Activated CD4-positive, alpha-beta T cell treated with anti-CD3 and anti-CD28 coated beads for 36 hours (primary cell): ENCODE measurements around the gene MRPL11. TPM values are rescaled to one million over a fixed set of nuclear protein-coding genes. Genes with fewer than 3 reads are reported as not detected.
"Not testable (repeated sequence)": the region's sequence is repeated elsewhere in the genome, so short reads cannot be mapped to it uniquely, and the experiment has no call there.

ENCODE experiments used
- ATAC-seq: fragments of 200-7000 bp; cut with Tn5 transposase; one replicate; pipeline ENCODE4 v1.10.0; 2021; ENCODE audit warnings: mild to moderate bottlenecking, moderate library complexity
- CTCF ChIA-PET: fragments of 350-600 bp; sonication (Branson Sonifier 250); formaldehyde crosslinking; loops from one replicate; lab custom pipeline; 2021; ENCODE audit warnings: antibody characterized with exemption; lab: Charles Lee
- POLR2A ChIA-PET: fragments of 350-600 bp; sonication (Branson Sonifier 250); formaldehyde crosslinking; loops from one replicate; lab custom pipeline; 2021; ENCODE audit warnings: antibody characterized with exemption, inconsistent platforms; lab: Charles Lee
- DNase-seq: peaks from one replicate; pipeline ENCODE4 v3.0.0-alpha.2; 2020
- H3K27ac Mint-ChIP-seq: one replicate; pipeline ENCODE4 v1.8.0; 2021; ENCODE audit warnings: mixed read lengths
- H3K27me3 Mint-ChIP-seq: one replicate; pipeline ENCODE4 v1.8.0; 2021; ENCODE audit warnings: mixed read lengths
- H3K36me3 Mint-ChIP-seq: one replicate; pipeline ENCODE4 v1.8.0; 2021; ENCODE audit warnings: low read depth, mixed read lengths
- H3K4me1 Mint-ChIP-seq: one replicate; pipeline ENCODE4 v1.8.0; 2021; ENCODE audit warnings: mixed read lengths
- H3K4me3 Mint-ChIP-seq: one replicate; pipeline ENCODE4 v1.8.0; 2021; ENCODE audit warnings: mild to moderate bottlenecking, moderate library complexity, mixed read lengths
- H3K9me3 Mint-ChIP-seq: one replicate; pipeline ENCODE4 v1.8.0; 2021; ENCODE audit warnings: low read depth, mixed read lengths
- intact Hi-C, 2 experiments: fragments of 100-400 bp; cut with DNase I in 1 of 2; cut with micrococcal nuclease in 1 of 2; formaldehyde crosslinking; loops; one replicate each; pipeline versions ENCODE4 v1.14.2 to v1.15.1; 2022 to 2024; cut with DNase I, micrococcal nuclease
- total RNA-seq, 2 experiments: library from RNA; stranded (reverse); gene quantifications; one replicate each; pipeline ENCODE4 v1.2.3, GENCODE V29; 2021

Gene MRPL11
- total RNA-seq, 2 experiments from 2014 or later = 115 to 120 TPM

DNA sequence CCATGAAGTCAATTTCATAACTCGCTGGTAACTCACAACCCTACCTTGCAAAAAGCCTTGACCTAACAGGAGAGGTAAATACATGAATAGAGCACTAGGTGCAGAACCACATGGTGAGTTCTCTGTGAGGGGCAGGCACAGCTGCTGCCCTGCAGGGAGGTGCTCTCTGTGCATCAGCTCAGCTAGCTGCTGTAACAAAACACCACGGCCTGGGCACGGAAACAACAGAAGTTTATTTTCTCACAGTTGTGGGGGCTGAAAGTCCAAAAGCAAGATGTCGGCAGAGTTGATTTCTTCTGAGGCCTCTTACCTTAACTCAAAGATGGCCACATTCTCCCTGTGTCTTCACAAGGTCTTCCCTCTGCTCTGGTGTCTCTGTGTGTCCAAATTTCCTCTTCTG lies 13.0 kb upstream of the MRPL11 start:
- ChIA-PET CTCF (no interaction called here), POLR2A (no interaction called here)
- H3K4me3 Mint-ChIP-seq = no peak overlapping the region
- H3K27me3 Mint-ChIP-seq = peaks cover 2% of the 10 kb centered on the region
- DNase-seq (no peak), ATAC-seq (no peak)
- H3K9me3 Mint-ChIP-seq = no peaks in the 10 kb centered on the region
- no peak overlapping the region for H3K27ac Mint-ChIP-seq
- no peaks in the 10 kb centered on the region for H3K36me3 Mint-ChIP-seq
- intact Hi-C loops = no loop called here
- peaks cover 17% of the 10 kb centered on the region for H3K4me1 Mint-ChIP-seq

GRCh38 chr11:66450560-66450959 lies 11.9 kb upstream of the MRPL11 start:
- Mint-ChIP-seq H3K36me3 (no peaks in the 10 kb centered on the region), H3K9me3 (no peaks in the 10 kb centered on the region), H3K27ac (no peak overlapping the region), H3K27me3 (peaks cover 2% of the 10 kb centered on the region), H3K4me3 (no peak overlapping the region), H3K4me1 (peaks cover 17% of the 10 kb centered on the region)
- intact Hi-C loops = no loop called here
- POLR2A ChIA-PET = no interaction called here
- DNase-seq = no peak
- ATAC-seq = no peak
- CTCF ChIA-PET = no interaction called here

GRCh38 chr11:66448523-66448922 lies 9.9 kb upstream of the MRPL11 start:
- POLR2A ChIA-PET = no interaction called here
- DNase-seq (no peak), ATAC-seq (no peak)
- Mint-ChIP-seq H3K27me3 (no peaks in the 10 kb centered on the region), H3K4me1 (no peaks in the 10 kb centered on the region), H3K27ac (no peak overlapping the region), H3K36me3 (no peaks in the 10 kb centered on the region), H3K9me3 (peaks cover 4% of the 10 kb centered on the region), H3K4me3 (no peak overlapping the region)
- intact Hi-C loops = no loop called here
- CTCF ChIA-PET = no interaction called here

DNA sequence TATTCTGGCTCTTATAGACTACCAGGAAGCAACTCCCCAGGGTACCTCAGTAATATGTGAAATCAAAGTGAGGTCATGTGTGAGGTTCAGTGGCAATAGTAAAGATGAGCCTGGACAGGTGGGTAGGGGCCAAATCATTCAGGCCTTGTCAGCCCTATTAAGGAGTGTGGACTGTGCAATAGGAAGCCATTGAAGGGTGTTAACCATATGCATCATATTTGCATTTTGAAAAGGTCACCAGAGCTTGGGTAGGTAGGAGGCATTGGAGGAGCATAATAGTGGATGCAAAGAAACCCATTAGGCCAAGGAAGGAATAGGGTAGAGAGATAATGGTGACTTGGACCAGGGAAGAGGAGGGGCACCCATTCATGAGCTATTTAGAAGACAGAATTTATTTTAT lies 8.4 kb upstream of the MRPL11 start:
- H3K9me3 Mint-ChIP-seq = peaks cover 9% of the 10 kb centered on the region
- CTCF ChIA-PET = interaction anchor here (0.6 to 1.2 kb wide), 2 partner anchors 14 to 40 kb away, joined by 3 to 4 read pairs; no protein-coding TSS in a partner anchor
- no peak overlapping the region for H3K27ac Mint-ChIP-seq
- peaks cover 7% of the 10 kb centered on the region for H3K36me3 Mint-ChIP-seq
- no peak overlapping the region for H3K4me3 Mint-ChIP-seq
- H3K4me1 Mint-ChIP-seq = no peaks in the 10 kb centered on the region
- POLR2A ChIA-PET = interaction anchor here (0.6 to 1.0 kb wide), 2 partner anchors 22 to 34 kb away, joined by 3 read pairs; partner anchors contain the start of gene DPP3
- ATAC-seq = no peak
- no peaks in the 10 kb centered on the region for H3K27me3 Mint-ChIP-seq
- intact Hi-C loops = no loop called here
- no peak for DNase-seq

- Mint-ChIP-seq H3K27ac (no peak overlapping the region), H3K4me1 (no peaks in the 10 kb centered on the region), H3K4me3 (no peak overlapping the region), H3K36me3 (peaks cover 7% of the 10 kb centered on the region), H3K27me3 (no peaks in the 10 kb centered on the region), H3K9me3 (peaks cover 9% of the 10 kb centered on the region)
- ATAC-seq (no peak), DNase-seq (no peak)
- ChIA-PET CTCF (no interaction called here), POLR2A (no interaction called here)
- intact Hi-C loops = no loop called here
Measured at GRCh38 chr11:66443602-66444001, 5.0 kb upstream of the MRPL11 start.

- intact Hi-C loops, H3K9me3 Mint-ChIP-seq, H3K4me1 Mint-ChIP-seq, ATAC-seq, POLR2A ChIA-PET, H3K27ac Mint-ChIP-seq, H3K27me3 Mint-ChIP-seq, H3K4me3 Mint-ChIP-seq, DNase-seq: not testable (repeated sequence)
- CTCF ChIA-PET = interaction anchor here (0.8 to 0.9 kb wide), 2 partner anchors 19 to 55 kb away, joined by 3 to 4 read pairs; partner anchors contain the start of gene NPAS4
- peaks cover 17% of the 10 kb centered on the region for H3K36me3 Mint-ChIP-seq
Measured at GRCh38 chr11:66440940-66441282, 2.3 kb upstream of the MRPL11 start.

GRCh38 chr11:66440101-66440939 lies 1.7 kb upstream of the MRPL11 start:
- H3K4me1 Mint-ChIP-seq, H3K4me3 Mint-ChIP-seq, H3K27me3 Mint-ChIP-seq, H3K27ac Mint-ChIP-seq, DNase-seq, H3K9me3 Mint-ChIP-seq, ATAC-seq, intact Hi-C loops, POLR2A ChIA-PET: not testable (repeated sequence)
- CTCF ChIA-PET = interaction anchor here (0.8 to 0.9 kb wide), 2 partner anchors 19 to 55 kb away, joined by 3 to 4 read pairs; partner anchors contain the start of gene NPAS4
- H3K36me3 Mint-ChIP-seq = peaks cover 22% of the 10 kb centered on the region

- peak overlapping the region; percentile 85 for H3K4me3 Mint-ChIP-seq
- CTCF ChIA-PET = interaction anchor here (0.5 to 1.8 kb wide), 19 partner anchors 7 to 1683 kb away, joined by 3 to 16 read pairs (median 6); partner anchors contain the start of genes BBS1, CTSF, NPAS4 and RBM4B
- H3K9me3 Mint-ChIP-seq = peaks cover under 1% of the 10 kb centered on the region
- intact Hi-C loops = loop anchor here (1.0 to 10.0 kb wide), 8 partner anchors 29 to 717 kb away; partner anchors contain the start of genes DPP3 (in 1 of the 2), PELI3 (in 1 of the 2), RBM4B (in 1 of the 2) and RNASEH2C (in 1 of the 2)
- ATAC-seq (no peak), DNase-seq (no peak)
- peaks cover 24% of the 10 kb centered on the region for H3K36me3 Mint-ChIP-seq
- peak overlapping the region; percentile 98 for H3K27ac Mint-ChIP-seq
- peaks cover 8% of the 10 kb centered on the region for H3K4me1 Mint-ChIP-seq
- H3K27me3 Mint-ChIP-seq = no peaks in the 10 kb centered on the region
- POLR2A ChIA-PET = interaction anchor here (0.6 to 1.6 kb wide), 5 partner anchors 20 to 239 kb away, joined by 3 to 12 read pairs (median 6); partner anchors contain the start of genes DPP3, PELI3, RBM14 and RBM4B
Measured at GRCh38 chr11:66437979-66438503, 607 bp downstream of the MRPL11 start.

DNA sequence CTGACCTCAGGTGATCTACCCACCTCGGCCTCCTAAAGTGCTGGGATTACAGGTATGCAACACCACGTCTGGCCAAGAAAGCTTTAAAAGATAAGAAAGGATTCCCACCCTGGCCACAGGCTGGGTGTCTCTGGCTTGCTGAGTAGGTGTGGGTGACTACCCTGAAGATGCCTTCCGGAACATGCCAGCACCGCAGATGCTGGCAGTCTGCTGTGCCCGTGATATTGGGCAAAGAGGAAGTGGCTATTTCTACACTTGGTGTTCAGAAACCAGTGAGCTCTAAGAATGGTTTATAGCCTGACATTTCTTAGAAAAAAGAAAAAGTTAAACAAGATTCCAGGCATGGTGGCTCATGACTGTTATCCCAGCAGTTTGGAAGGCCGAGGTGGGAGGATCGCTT lies 6.1 kb downstream of the MRPL11 start:
- Mint-ChIP-seq H3K36me3 (peaks cover 41% of the 10 kb centered on the region), H3K4me1 (peaks cover 3% of the 10 kb centered on the region), H3K27ac (no peak overlapping the region), H3K4me3 (no peak overlapping the region), H3K9me3 (no peaks in the 10 kb centered on the region), H3K27me3 (no peaks in the 10 kb centered on the region)
- DNase-seq (no peak), ATAC-seq (no peak)
- intact Hi-C loops = loop anchor here (5.0 to 10.0 kb wide), 2 partner anchors 45 to 242 kb away; partner anchors contain the start of gene RBM4B (in 1 of the 2)
- POLR2A ChIA-PET = interaction anchor here (0.7 kb wide), 1 partner anchor 930 kb away, joined by 8 read pairs; no protein-coding TSS in a partner anchor
- CTCF ChIA-PET = interaction anchor here (0.6 to 2.0 kb wide), 8 partner anchors 11 to 593 kb away, joined by 3 to 6 read pairs (median 4); no protein-coding TSS in a partner anchor

- ATAC-seq, H3K27ac Mint-ChIP-seq, H3K9me3 Mint-ChIP-seq, H3K4me3 Mint-ChIP-seq, POLR2A ChIA-PET, DNase-seq, H3K4me1 Mint-ChIP-seq, H3K27me3 Mint-ChIP-seq: not testable (repeated sequence)
- intact Hi-C loops = loop anchor here (2.0 to 10.0 kb wide), 3 partner anchors 45 to 243 kb away; partner anchors contain the start of gene RBM4B (in 1 of the 2)
- CTCF ChIA-PET = interaction anchor here (0.7 to 1.0 kb wide), 3 partner anchors 10 to 46 kb away, joined by 3 to 6 read pairs (median 5); no protein-coding TSS in a partner anchor
- peaks cover 42% of the 10 kb centered on the region for H3K36me3 Mint-ChIP-seq
Measured at GRCh38 chr11:66431871-66432329, 6.7 kb downstream of the MRPL11 start.

- DNase-seq, H3K9me3 Mint-ChIP-seq, ATAC-seq, H3K27ac Mint-ChIP-seq, H3K27me3 Mint-ChIP-seq, H3K4me3 Mint-ChIP-seq, H3K4me1 Mint-ChIP-seq, POLR2A ChIA-PET: not testable (repeated sequence)
- H3K36me3 Mint-ChIP-seq = peaks cover 35% of the 10 kb centered on the region
- CTCF ChIA-PET = interaction anchor here (0.7 to 3.8 kb wide), 8 partner anchors 8 to 187 kb away, joined by 3 to 15 read pairs (median 6); partner anchors contain the start of genes MRPL11 and NPAS4
- intact Hi-C loops = loop anchor here (2.0 to 10.0 kb wide), 3 partner anchors 44 to 244 kb away; partner anchors contain the start of gene RBM4B (in 1 of the 2)
Measured at GRCh38 chr11:66431287-66431686, 7.4 kb downstream of the MRPL11 start.
